HepG2 (cell line): ENCODE results near the gene ABHD4. TPM values are rescaled to one million over a fixed set of nuclear protein-coding genes. Genes with fewer than 3 reads are reported as not detected.

Experiments
- ADNP ChIP-seq: sonication (generic); formaldehyde crosslinking; IDR thresholded peaks from 2 replicates; pipeline ENCODE4 v1.4.0; 2020; ENCODE audit warnings: missing genetic modification reagents
- ATM ChIP-seq: fragments of 450-650 bp; IDR thresholded peaks from 2 replicates; pipeline ENCODE4 v1.7.1; 2017; ENCODE audit warnings: mild to moderate bottlenecking, borderline replicate concordance
- BORCS8-MEF2B ChIP-seq: sonication (generic); formaldehyde crosslinking; IDR thresholded peaks from 2 replicates; pipeline ENCODE4 v1.8.0; 2022; ENCODE audit warnings: mild to moderate bottlenecking, missing genetic modification reagents
- CEBPG ChIP-seq: IDR thresholded peaks from 2 replicates; pipeline ENCODE4 v1.6.1; 2016
- HIC2 ChIP-seq: sonication (generic); formaldehyde crosslinking; IDR thresholded peaks from 2 replicates; pipeline ENCODE4 v1.9.0; 2022; ENCODE audit warnings: low read depth, missing genetic modification reagents
- HNF1B ChIP-seq: sonication (generic); formaldehyde crosslinking; IDR thresholded peaks from 2 replicates; pipeline ENCODE4 v1.5.1; 2020; ENCODE audit warnings: mild to moderate bottlenecking, moderate library complexity, missing genetic modification reagents
- HNF4A ChIP-seq: sonication (generic); formaldehyde crosslinking; IDR thresholded peaks from 2 replicates; pipeline ENCODE4 v1.4.0; 2020; ENCODE audit warnings: missing genetic modification reagents
- IRF2 ChIP-seq: IDR thresholded peaks from 2 replicates; pipeline ENCODE4 v1.6.1; 2018; ENCODE audit warnings: missing genetic modification reagents, missing compliant biosample characterization
- KDM5A ChIP-seq: fragments of 200-600 bp; sonication (generic); IDR thresholded peaks from 2 replicates; pipeline ENCODE4 v1.7.0; 2018; ENCODE audit warnings: antibody characterized with exemption, mild to moderate bottlenecking, low read length, borderline replicate concordance
- MIXL1 ChIP-seq: IDR thresholded peaks from 2 replicates; pipeline ENCODE4 v1.6.1; 2016
- MYNN ChIP-seq: sonication (generic); formaldehyde crosslinking; IDR thresholded peaks from 2 replicates; pipeline ENCODE4 v1.4.0; 2020; ENCODE audit warnings: mild to moderate bottlenecking, low read depth, missing genetic modification reagents
- RFX5 ChIP-seq: IDR thresholded peaks from 2 replicates; pipeline ENCODE4 v1.6.1; 2011; ENCODE audit warnings: low read depth, low read length, improper control_type of control experiment
- SMAD1 ChIP-seq: sonication (generic); formaldehyde crosslinking; IDR thresholded peaks from 2 replicates; pipeline ENCODE4 v1.4.0; 2020; ENCODE audit warnings: missing genetic modification reagents, low read depth, mild to moderate bottlenecking, borderline replicate concordance
- TBX3 ChIP-seq: fragments of 450-650 bp; IDR thresholded peaks from 2 replicates; pipeline ENCODE4 v1.6.1; 2017; ENCODE audit warnings: antibody characterized with exemption, mild to moderate bottlenecking, inconsistent platforms, borderline replicate concordance
- ZNF574 ChIP-seq: sonication (generic); formaldehyde crosslinking; IDR thresholded peaks from 2 replicates; pipeline ENCODE4 v1.4.0; 2020; ENCODE audit warnings: missing genetic modification reagents
- ZNF589 ChIP-seq: sonication (generic); formaldehyde crosslinking; conservative IDR thresholded peaks from 2 replicates; pipeline ENCODE4 v1.8.0; 2022; ENCODE audit warnings: mild to moderate bottlenecking, moderate library complexity, missing genetic modification reagents
- ZNF678 ChIP-seq: sonication (generic); formaldehyde crosslinking; IDR thresholded peaks from 2 replicates; pipeline ENCODE4 v1.4.0; 2020; ENCODE audit warnings: mild to moderate bottlenecking, missing genetic modification reagents
- ZNF772 ChIP-seq: sonication (generic); formaldehyde crosslinking; IDR thresholded peaks from 2 replicates; pipeline ENCODE4 v1.5.0; 2020; ENCODE audit warnings: mild to moderate bottlenecking, missing genetic modification reagents
- polyA plus RNA-seq, 8 experiments: library from polyadenylated mRNA; depleted of rRNA in 3 of 8; stranded (reverse) in 7 of 8; unstranded in 1 of 8; fragments of >200 nt; fragmentation: Illumina TruSeq in 4 of 8; extraction: Trizol in 4 of 8; gene quantifications; 2 replicates each; pipeline versions ENCODE4 v1.2.1 to v1.2.3, GENCODE V29; 2011 to 2016; ENCODE audit warnings: low read depth in 4 of 8, missing spikeins in 1 of 8, mixed read lengths in 1 of 8; ENCODE audit not compliant: insufficient read depth in 1 of 8
- total RNA-seq, 5 experiments: library from RNA; depleted of rRNA; stranded (reverse); fragments of >200 nt; fragmentation: Illumina TruSeq; extraction: Trizol; gene quantifications; 2 replicates each; pipeline ENCODE4 v1.2.3, GENCODE V29; 2016; ENCODE audit warnings: low read depth in 1 of 5
- TF ChIP-seq, protein P1 (sequence below): sonication (generic); formaldehyde crosslinking; conservative IDR thresholded peaks from 2 replicates; pipeline ENCODE4 v1.4.0; 2020; ENCODE audit warnings: missing genetic modification reagents
- TF ChIP-seq, protein P2 (sequence below): sonication (generic); formaldehyde crosslinking; IDR thresholded peaks from 2 replicates; pipeline ENCODE4 v1.8.0; 2022; ENCODE audit warnings: low read depth, missing genetic modification reagents

The ABHD4 gene
- total and polyA plus RNA-seq, 2 of the 13 experiments (the other 11 are each of a cell fraction or from before 2014, with no cell fraction given), result 16.1 to 47.5 TPM

GRCh38 chr14:22598099-22598895 is at the start of gene ABHD4 (continued):
- peak; percentile 96 for TF ChIP-seq SMAD1 (CRISPR knock-in tag)
- TF ChIP-seq CEBPG (CRISPR knock-in tag), result no peak; the same call in 1 of the 2 replicates
- TF ChIP-seq, protein P1, sequence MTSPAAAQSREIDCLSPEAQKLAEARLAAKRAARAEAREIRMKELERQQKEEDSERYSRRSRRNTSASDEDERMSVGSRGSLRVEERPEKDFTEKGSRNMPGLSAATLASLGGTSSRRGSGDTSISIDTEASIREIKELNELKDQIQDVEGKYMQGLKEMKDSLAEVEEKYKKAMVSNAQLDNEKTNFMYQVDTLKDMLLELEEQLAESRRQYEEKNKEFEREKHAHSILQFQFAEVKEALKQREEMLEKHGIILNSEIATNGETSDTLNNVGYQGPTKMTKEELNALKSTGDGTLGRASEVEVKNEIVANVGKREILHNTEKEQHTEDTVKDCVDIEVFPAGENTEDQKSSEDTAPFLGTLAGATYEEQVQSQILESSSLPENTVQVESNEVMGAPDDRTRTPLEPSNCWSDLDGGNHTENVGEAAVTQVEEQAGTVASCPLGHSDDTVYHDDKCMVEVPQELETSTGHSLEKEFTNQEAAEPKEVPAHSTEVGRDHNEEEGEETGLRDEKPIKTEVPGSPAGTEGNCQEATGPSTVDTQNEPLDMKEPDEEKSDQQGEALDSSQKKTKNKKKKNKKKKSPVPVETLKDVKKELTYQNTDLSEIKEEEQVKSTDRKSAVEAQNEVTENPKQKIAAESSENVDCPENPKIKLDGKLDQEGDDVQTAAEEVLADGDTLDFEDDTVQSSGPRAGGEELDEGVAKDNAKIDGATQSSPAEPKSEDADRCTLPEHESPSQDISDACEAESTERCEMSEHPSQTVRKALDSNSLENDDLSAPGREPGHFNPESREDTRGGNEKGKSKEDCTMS (CRISPR knock-in tag), result no peak
- no peak for TF ChIP-seq HNF4A
- peak; percentile 53 for TF ChIP-seq ZNF574 (CRISPR knock-in tag)
- no peak for TF ChIP-seq RFX5
- TF ChIP-seq, protein P2, sequence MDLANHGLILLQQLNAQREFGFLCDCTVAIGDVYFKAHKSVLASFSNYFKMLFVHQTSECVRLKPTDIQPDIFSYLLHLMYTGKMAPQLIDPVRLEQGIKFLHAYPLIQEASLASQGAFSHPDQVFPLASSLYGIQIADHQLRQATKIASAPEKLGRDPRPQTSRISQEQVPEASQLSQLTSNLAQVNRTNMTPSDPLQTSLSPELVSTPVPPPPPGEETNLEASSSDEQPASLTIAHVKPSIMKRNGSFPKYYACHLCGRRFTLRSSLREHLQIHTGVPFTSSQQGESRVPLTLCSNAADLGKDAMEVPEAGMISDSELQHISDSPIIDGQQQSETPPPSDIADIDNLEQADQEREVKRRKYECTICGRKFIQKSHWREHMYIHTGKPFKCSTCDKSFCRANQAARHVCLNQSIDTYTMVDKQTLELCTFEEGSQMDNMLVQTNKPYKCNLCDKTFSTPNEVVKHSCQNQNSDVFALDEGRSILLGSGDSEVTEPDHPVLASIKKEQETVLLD (CRISPR knock-in tag), result peak; percentile 53
- peak; percentile 76 for TF ChIP-seq IRF2 (CRISPR knock-in tag)
- peak; percentile 59 for TF ChIP-seq KDM5A
- TF ChIP-seq MYNN (CRISPR knock-in tag), result no peak; the same call in 1 of the 2 replicates
- peak; percentile 7; the same call in 1 of the 2 replicates for TF ChIP-seq BORCS8-MEF2B (CRISPR knock-in tag)
- TF ChIP-seq MIXL1 (CRISPR knock-in tag), result peak; percentile 47
- TF ChIP-seq ATM, result no peak
- TF ChIP-seq ZNF772 (CRISPR knock-in tag), result peak; percentile 85
- TF ChIP-seq ZNF678 (CRISPR knock-in tag), result no peak
- no peak for TF ChIP-seq ADNP
- TF ChIP-seq HIC2 (CRISPR knock-in tag), result peak; percentile 60
- no peak for TF ChIP-seq TBX3
- peak; percentile 69 for TF ChIP-seq HNF1B (CRISPR knock-in tag)
- peak; percentile 53 for TF ChIP-seq ZNF589 (CRISPR knock-in tag)
